Right lobe of liver (tissue), 4 donors: ENCODE results near the gene BICC1.

Experiments used
- CTCF ChIP-seq, 4 donors: fragments of 200-600 bp in 3 of 4; fragments of 450-650 bp in 1 of 4; IDR thresholded peaks; one replicate each; pipeline versions ENCODE4 v1.5.1 to v1.8.0; 2016 to 2022; ENCODE audit warnings: antibody characterized with exemption in 4 of 4, mild to moderate bottlenecking in 2 of 4
- POLR2A ChIP-seq: fragments of 450-650 bp; IDR thresholded peaks from one replicate; pipeline ENCODE4 v1.6.1; 2017; ENCODE audit warnings: antibody characterized with exemption, mild to moderate bottlenecking
- donor health status: DM: no; HTN: no; CAD: no.
- donor health status: DM: no; HTN: no; CAD: no.
- donor health status: DM: no; HTN: yes; CAD: no.

- TF ChIP-seq CTCF (IDR thresholded peaks at IDR 0.05), result no peak
- no peak for TF ChIP-seq POLR2A
Observed at GRCh38 chr10:58696736-58697135, 184.1 kb downstream of the BICC1 start.
